GM21515 (cell line): Measurements from ENCODE around the gene PIP4P1.
A peak's percentile ranks its signal among the peaks of the same experiment; 100 is the strongest.
"Not testable (repeated sequence)": the region's sequence is repeated elsewhere in the genome, so short reads cannot be mapped to it uniquely, and the experiment has no call there.

Experiments used
- ATAC-seq: cut with Tn5 transposase; IDR thresholded peaks from one replicate; pipeline ENCODE4 v1.9.1; 2021; ENCODE audit not compliant: unreplicated experiment

Gene PIP4P1

DNA sequence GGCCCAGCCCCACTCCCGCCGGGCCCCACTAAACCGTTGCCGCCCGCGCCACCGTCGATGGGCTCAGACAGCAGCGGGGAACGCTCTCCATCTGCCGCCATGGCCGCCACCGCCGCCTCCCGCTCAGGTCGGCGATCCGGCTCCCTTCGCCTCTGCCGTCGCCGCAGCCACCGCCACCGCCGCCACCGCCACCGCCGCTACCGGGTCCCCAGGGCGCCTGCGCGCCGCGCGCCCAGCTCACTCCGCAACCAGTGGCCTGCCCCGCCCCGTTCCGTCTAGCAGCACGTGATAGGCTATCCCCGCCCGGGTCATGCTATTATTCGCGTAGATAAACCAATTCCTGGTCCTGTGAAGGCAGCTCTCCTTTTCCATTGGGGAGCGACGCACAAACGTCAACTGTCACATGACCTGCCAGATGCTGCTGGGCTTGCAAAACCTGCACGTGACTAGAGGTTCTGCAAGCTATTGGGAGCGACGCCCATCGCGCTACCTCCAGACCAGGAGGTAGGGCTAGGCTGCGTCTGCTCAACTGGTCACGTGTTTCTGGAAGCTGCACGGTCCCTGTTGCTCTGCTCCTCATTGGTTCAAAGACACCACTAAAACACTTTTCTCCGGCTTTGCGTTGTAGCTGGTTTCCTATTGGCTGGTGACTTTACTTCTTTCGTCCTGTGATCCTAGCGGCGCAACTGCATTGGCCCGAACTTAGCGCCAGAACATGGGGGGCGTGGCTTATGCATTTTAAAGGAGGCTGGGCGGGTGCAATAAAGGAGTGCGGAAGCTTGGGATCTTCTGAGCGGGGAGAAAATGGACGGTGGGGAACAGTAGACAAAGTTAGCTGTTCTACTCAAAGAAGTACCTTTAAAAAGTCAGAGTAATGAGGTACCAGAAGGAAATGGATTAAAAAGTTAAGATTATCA, at the start of gene PIP4P1:
Gene PIP4P1 (minus strand): TSS at position 210 of the 917 bp plus-strand sequence. CDS start 109 bp downstream, at position 101.
- ATAC-seq = peak; percentile 90

DNA sequence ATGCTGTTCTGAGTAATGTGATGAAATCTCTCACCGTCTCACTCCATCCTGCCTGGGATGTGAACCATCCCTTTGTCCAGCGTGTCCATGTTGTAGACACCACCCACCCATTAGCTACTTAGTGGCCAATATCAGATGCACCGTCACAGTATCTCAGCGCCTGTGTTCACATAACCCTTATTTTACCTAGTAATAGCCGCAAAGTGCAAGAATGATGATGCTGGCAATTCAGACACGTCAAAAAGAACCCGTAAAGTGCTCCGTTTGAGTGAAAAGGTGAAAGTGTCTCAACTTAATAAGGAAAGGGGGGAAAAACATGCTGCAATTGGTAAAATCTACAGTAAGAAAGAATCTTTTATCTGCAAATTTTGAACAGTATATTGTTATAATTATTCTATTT, 47.1 kb upstream of the PIP4P1 start:
- ATAC-seq = no peak

DNA sequence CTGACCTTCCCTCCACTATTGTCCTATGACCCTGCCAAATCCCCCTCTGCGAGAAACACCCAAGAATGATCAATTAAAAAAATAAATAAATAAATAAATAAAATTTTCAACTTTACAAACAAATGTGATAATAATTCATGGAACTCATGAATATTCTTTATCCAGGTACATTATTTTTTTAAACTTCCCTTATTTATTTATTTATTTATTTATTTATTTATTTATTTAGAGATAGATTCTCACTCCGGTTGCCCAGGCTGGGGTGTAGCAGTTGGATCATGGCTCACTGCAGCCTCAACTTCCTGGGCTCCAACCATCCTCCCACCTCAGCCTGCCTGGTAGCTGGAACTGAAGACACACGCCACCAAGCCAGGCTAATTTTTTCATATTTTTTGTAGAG, 46.3 kb upstream of the PIP4P1 start:
- not testable (repeated sequence) for ATAC-seq

DNA sequence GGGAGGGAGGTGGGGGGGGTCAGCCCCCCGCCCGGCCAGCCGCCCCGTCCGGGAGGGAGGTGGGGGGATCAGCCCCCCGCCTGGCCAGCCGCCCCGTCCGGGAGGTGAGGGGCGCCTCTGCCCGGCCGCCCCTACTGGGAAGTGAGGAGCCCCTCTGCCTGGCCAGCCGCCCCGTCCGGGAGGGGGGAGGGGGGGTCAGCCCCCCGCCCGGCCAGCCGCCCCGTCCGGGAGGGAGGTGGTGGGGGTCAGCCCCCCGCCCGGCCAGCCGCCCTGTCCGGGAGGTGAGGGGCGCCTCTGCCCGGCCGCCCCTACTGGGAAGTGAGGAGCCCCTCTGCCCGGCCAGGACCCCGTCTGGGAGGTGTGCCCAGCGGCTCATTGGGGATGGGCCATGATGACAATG, 45.5 kb upstream of the PIP4P1 start:
- ATAC-seq = not testable (repeated sequence)

DNA sequence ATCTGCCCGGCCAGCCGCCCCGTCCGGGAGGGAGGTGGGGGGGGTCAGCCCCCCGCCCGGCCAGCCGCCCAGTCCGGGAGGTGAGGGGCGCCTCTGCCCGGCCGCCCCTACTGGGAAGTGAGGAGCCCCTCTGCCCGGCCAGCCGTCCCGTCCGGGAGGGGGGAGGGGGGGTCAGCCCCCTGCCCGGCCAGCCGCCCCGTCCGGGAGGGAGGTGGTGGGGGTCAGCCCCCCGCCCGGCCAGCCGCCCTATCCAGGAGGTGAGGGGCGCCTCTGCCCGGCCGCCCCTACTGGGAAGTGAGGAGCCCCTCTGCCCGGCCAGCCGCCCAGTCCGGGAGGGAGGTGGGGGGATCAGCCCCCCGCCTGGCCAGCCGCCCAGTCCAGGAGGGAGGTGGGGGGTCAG, 45.0 kb upstream of the PIP4P1 start:
- not testable (repeated sequence) for ATAC-seq

DNA sequence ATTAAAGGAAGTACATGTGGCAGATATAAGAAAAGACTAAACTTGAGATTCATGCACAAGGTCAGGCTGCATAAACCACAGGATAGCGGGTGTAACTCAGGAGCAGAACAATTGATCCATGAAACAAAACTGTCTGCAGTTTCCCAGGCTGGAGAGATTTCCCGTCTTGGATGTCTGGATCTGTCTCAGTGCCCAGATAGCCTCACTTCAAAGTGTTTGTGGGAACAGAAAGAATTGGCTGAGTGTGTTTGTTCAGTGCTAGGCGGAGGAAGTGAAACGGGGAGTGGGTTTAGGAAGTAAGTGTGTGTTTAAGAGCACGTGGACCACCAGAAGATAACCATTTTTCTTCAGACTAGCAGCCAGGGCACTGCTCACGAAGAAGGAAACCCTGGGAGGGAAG, 42.7 kb upstream of the PIP4P1 start:
- no peak for ATAC-seq

DNA sequence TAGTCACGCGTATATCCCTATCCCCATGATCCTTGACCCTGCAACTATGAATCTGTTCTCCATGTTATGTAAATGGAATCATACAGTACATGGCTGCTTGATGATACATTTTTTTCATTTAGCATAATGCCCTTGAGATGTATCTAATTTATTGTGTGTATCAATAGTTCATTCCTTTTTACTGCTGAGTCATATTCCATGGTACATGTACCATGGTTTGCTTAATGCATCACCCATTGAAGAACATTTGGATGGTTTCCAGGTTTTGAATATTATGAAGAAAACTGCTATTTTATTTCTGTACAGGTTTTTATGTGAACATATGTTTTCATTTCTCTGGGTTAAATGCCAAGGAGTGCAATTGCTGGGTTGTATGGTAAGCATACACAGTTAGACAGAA, 40.1 kb upstream of the PIP4P1 start:
- no peak for ATAC-seq

DNA sequence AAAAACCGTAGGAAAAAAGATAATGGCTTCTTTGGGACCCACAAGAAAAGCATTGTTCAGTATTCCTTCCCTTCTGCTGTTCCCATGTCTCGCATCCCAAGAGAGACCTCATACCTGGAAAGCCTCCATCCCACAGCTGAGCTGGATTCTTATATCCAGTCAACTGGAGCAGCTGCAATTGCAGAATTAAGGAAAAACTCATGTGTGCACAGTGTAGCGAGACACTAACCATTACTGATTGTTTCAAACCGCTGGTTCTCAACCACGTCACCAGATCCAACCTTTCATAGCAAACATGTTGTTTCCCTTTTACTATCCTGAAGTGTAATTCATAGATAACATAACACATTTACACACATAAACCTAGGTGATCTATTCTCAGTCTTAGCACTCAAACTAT, 38.6 kb upstream of the PIP4P1 start:
- ATAC-seq = no peak

DNA sequence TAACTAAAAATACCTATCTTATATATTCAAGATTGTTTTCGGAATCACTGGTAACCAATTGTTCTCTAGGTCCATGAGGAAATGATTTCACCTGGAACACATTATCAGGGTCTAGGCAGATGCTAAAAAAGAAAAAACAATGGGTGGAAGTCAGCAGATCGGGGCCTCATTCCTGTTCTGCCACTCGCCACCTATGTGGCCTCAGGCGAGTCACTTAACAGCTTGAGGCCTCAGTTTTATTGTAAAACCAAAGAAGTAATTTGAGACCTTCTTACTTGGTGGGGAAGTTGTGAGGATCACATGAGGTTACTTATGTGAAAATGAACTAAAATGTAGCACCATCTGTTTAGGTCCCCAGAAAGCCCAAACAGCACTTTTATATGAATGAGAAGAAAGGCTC, 37.9 kb upstream of the PIP4P1 start:
- ATAC-seq = no peak

DNA sequence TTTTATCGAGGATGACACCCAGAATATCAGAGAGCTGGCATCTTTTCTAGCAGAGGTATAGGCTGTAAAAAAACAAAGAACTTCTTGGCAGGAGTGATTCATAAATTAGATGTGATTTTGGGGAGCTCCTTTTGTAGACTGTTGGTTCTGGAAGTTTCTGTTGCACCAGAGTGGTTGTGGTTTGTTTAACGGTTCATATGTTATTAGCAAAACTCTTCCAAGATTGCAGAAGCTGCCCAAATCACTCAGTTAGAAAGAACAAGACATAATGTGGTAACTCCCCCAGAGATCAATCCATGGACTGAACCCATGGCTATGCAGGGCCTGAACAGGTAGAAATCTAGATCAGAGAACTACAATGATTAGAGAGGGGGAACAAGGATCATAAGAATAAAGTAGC, 37.4 kb upstream of the PIP4P1 start:
- ATAC-seq = no peak

DNA sequence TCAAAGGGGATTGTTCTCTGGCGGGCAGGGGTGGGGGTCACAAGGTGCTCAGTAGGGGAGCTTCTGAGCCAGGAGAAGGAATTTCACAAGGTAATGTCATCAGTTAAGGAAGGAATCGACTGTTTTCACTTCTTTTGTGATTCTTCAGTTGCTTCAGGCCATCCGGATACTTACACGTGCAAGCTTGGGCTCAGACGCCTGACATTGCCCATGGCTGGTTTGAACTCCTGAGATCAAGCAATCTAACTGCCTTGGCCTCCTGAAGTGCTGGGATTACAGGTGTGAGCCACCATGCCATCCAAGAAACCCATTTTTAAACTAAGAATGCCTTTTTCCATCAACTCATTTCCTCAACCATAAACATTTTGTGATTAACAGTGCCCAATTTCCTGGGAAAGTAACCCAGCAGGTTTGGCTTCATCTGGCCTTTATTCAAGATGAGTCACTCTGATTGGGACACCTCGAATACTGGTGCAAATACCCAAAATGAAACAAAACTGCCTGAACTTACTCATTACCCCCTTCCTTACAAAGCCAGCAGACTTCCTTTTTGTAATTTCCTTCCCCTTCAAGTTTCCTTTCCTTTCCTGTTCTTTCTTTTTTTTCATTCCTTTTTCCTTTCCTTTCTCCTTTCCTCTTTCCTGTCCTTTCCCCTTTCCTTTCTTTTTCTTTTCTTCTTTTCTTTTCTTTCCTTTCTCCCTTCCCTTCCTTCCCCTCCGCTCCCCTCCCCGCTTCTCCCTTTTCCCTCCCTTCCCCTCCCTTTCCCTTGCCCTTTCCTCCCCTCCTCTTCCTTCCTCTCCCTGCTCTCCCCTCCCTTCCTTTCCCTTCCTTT, 33.9 kb upstream of the PIP4P1 start:
- no peak for ATAC-seq

DNA sequence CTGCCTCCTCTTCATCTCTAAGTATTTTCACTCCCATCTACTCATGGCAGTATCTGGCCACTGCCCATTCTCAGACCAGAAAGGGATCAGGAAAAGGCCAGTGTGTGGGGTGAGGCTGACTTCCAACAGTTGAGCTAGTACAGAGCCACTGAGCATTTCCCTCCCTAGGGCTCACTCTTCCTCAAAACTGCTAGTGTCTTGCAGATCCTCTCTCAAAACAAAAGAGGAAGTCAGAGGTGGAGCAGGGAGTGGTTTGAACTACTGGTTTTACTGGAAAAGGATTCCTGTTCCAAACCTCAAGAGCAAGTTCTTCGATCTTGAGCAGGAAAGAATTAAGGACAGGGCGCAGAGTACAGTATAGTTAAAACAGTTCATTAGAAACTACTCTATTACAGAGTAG, 32.4 kb upstream of the PIP4P1 start:
- no peak for ATAC-seq

DNA sequence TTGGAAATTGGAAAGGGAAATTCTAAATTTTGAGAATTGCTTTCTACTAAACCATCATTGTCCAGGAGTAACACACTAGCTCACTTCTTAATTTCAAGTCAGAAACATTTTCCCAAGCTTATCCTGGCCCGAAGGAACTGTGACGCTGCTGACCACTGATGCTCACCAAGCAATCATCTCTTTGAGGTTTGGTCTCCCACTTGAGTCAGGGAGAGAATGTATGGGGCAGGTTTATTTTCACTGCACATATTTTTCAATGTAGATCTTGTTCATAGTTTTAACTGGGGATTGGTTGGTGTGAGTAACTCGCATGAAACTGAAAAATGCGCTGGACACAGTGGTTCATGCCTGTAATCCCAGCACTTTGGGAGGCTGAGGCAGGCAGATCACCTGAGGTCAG, 31.3 kb upstream of the PIP4P1 start:
- ATAC-seq = no peak

DNA sequence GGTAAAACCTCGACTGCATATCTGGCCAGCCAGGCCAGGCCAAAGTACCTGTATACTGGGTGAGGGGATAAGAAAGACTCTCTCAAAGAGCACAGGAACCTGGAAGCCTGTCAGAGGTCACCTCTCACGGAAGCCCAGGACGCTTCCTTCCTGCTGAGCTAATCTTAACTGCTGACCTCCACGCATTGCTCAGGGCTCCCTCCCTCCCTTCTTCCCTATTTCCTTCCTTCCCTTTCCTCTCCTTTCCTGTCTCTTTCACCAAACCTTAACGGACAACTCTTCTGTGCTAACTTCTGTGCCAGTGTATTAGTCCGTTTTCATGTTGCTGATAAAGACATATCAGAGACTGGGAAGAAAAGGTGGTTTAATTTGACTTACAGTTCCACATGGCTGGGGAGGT, 29.3 kb upstream of the PIP4P1 start:
- ATAC-seq = no peak

DNA sequence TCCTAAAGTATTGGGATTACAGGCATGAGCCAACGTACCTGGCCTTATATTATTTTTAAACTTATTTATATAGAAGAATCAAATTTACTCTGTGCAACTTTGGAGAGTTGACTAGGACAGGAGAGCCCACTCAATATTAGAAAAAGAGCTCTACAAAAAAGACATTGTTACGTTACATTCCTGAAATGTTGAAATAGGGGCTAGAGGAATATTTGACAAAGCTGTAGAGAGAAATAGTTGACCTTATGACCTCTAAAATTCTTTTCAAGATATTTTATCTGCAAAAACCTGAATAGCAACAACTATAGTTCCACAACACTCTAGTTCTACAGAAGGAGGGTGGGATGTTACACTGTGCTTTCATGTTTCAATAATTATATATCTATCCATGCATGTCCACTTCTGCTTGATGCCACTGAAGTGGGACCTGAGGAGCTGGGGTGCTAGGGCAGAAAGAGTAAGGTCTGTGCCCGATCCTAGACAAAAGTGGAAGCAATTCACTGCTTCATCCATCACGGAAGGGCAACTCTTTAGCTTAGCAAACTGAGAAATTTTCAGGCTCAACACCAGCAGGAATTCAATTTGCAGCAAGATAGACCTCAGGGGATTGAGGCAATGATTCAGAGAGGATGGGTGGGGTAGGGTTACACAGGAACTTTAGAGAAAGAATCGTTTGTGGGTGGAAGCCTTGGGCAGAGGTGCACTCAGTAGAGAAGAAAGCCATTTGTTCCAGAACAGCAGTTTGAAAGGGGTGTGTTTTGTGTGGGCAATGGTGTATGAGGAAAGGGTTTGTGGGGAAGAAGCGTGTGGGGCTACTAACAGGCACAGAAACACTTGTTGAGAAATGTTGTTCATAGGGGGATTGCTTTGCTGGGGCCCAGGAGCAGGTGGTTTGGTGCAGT, 28.1 kb upstream of the PIP4P1 start:
- ATAC-seq = no peak

DNA sequence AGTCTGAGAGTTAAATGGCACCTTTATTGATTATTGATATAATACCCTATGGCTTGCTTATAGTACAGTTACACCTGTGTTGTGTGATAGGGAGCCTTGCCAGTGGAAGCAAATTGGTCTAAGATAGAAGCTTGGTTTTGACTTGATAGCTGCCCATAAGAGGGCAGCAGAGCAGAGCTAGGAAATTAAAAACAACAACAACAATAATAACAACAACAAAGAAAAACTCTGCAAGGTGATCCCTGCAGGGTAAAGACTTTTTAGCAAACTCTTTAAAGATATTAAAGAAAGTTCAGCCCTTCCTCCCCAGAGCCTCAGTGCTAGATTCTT, 26.1 kb upstream of the PIP4P1 start:
- no peak for ATAC-seq

DNA sequence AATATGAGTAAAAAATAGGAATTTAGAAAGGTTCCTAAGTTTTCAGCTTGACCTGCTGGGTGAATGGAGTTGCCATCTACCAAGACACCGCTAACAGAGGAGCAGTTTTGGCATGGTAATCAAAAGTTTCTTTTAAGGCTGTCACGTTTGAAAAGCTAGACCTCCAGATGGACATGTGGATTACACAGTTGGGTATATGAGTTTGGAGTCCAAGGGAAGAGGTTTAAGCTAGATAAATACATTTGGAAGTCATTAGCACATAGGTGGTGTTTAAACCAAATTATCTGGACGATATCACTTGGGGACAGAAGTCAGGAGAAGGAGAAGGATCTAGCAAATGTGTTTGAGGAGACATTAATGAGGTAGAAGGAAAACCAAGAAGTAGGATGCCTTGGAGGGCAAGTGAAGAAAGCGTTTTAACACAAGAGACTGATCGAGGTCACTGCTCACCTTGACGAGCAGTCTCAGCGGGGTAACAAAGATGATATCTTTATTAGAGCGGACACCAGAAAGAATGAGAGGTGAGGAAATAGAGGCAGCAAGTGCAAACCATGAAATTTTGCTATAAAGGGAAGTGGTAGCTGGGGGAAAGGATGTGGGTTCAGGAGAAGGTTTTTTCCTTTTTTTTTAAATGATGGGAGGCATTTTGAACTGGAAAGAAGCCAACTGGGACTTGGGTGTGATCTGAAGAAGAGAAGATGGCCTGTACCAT, 25.6 kb upstream of the PIP4P1 start:
- ATAC-seq = no peak

DNA sequence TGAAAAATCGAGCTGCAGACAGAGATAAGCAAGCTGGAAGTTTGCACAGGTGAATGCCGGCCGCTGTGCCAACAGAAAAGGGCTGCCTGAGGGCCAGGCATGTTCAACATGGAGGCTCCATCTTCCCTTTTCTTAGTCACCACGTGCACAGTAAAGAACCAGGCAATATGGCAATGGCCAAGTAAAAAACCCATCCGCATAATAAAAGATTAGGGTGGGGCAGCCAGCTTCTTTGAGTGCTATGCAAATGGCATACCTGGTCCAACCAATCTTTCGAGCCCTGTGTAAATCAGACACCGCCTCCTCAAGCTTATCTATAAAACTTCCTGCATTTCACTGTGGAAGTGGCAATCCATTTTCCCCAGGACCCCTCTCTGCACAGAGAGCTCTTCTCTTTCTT, 24.7 kb upstream of the PIP4P1 start:
- no peak for ATAC-seq

DNA sequence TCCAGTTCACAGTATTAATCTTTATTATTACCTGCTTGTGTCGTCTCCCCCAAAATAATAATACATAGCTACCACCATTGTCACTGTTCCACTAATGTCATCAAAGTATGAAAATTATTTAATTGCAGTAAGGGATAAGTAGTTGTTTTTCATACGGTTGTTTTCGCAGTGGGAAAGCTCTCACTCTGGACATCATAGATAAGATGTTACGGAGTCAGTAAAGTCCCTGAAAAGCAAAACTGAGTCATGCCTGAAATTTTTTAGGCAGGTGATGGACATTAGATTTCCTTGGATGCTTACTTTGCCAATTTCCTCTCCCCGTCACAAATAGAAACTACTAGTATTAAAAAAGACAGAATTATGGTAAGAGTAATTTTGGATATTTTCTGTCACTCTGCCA, 21.1 kb upstream of the PIP4P1 start:
- no peak for ATAC-seq

DNA sequence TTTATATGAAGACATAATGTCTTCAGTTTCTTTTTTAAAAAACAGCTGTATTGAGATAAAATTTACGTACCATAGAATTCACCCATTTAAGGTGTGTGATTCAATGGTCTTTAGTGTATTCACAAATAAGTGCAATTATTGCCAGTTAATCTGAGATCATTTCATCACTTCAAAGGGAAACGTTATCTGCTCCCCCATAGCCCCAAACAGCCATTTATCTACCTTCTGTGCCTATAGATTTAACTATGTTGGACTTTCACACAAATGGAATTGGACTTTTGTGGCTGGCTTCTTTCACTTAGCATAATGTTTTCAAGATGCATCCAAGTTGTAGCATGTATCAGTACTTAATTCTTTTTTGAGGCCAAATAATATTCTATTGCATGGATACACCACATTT, 17.7 kb upstream of the PIP4P1 start:
- no peak for ATAC-seq
